ENCODE data around the gene TBC1D10B. TPM values are rescaled to one million over a fixed set of nuclear protein-coding genes. Genes with fewer than 3 reads are reported as not detected.

The TBC1D10B gene
- total and polyA plus RNA-seq, 12 donors: 17.0 to 67.7 (median 44.2) TPM

- no peak overlapping the region for H3K27ac ChIP-seq
- H3K4me1 ChIP-seq (replicated peaks in 1 of 2): peaks cover 13 to 23% of the 10 kb centered on the region in 2 donors
- DNase-seq: no peak
- no peaks in the 10 kb centered on the region for H3K36me3 ChIP-seq (replicated peaks in 1 of 2)
- no peaks in the 10 kb centered on the region for H3K9me3 ChIP-seq (replicated peaks in 1 of 3)
- no peak for TF ChIP-seq POLR2A (IDR thresholded peaks at IDR 0.05)
- TF ChIP-seq, protein P1, sequence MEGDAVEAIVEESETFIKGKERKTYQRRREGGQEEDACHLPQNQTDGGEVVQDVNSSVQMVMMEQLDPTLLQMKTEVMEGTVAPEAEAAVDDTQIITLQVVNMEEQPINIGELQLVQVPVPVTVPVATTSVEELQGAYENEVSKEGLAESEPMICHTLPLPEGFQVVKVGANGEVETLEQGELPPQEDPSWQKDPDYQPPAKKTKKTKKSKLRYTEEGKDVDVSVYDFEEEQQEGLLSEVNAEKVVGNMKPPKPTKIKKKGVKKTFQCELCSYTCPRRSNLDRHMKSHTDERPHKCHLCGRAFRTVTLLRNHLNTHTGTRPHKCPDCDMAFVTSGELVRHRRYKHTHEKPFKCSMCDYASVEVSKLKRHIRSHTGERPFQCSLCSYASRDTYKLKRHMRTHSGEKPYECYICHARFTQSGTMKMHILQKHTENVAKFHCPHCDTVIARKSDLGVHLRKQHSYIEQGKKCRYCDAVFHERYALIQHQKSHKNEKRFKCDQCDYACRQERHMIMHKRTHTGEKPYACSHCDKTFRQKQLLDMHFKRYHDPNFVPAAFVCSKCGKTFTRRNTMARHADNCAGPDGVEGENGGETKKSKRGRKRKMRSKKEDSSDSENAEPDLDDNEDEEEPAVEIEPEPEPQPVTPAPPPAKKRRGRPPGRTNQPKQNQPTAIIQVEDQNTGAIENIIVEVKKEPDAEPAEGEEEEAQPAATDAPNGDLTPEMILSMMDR (IDR thresholded peaks at IDR 0.05): no peak
- 88 to 97% (median 95%) methylated on average over 5 to 8 of the region's 8 CpGs for WGBS, 4 donors
- H3K27me3 ChIP-seq: no peaks in the 10 kb centered on the region
- intact Hi-C loops (cut with DNase I): no loop called here
- no peak overlapping the region for H3K4me3 ChIP-seq
These were observed 5.6 kb upstream of the TBC1D10B start for GRCh38 chr16:30375864-30376263.

- Histone ChIP-seq H3K4me1 (replicated peaks in 1 of 2) (peaks cover 16 to 21% of the 10 kb centered on the region in 2 donors), H3K9me3 (replicated peaks in 1 of 3) (no peaks in the 10 kb centered on the region), H3K27me3 (no peaks in the 10 kb centered on the region), H3K4me3 (no peak within 1 kb of the TSS), H3K36me3 (replicated peaks in 1 of 2) (no peaks in the 10 kb centered on the region), H3K27ac (no peak within 1 kb of the TSS)
- intact Hi-C loops (cut with DNase I): no loop called here
- DNase-seq: no peak
- 81 to 100% (median 88%) methylated on average over 6 of the region's 6 CpGs for WGBS, 4 donors
- no peak for TF ChIP-seq POLR2A (IDR thresholded peaks at IDR 0.05)
- TF ChIP-seq, protein P1 (IDR thresholded peaks at IDR 0.05): no peak
These were observed 4.2 kb upstream of the TBC1D10B start, which contains the start of gene MYL11 for GRCh38 chr16:30374538-30374937. Gene MYL11 (plus strand): TSS chr16:30374802. CDS start chr16:30374858, 56 bp downstream.

DNA sequence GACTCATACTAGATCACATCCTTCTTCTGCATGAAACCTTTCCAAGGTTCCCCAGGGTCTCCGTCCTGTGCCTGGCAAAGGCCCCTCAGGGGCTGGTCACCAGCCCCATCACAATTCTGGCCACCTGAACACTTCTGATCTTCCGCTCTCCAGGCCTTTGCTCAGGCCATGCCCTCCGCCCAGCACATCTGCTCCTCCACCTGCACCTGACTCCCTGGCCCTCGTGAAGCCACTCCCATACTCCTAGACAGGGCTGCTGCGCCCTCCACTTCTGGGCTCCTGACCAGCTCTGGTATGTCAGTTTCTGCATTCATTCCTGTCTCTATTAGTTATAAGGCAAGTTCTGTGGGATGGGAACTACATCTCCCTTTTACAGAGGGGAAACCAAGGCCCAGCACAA, 2.4 kb upstream of the TBC1D10B start:
- no peak overlapping the region for H3K27ac ChIP-seq
- H3K27me3 ChIP-seq: no peaks in the 10 kb centered on the region
- no peaks in the 10 kb centered on the region for H3K9me3 ChIP-seq (replicated peaks in 1 of 3)
- no peak overlapping the region for H3K4me3 ChIP-seq
- no peak for DNase-seq
- H3K36me3 ChIP-seq (replicated peaks in 1 of 2): no peaks in the 10 kb centered on the region
- 88 to 98% (median 92%) methylated on average over 5 of the region's 5 CpGs for WGBS, 4 donors
- peaks cover 24% of the 10 kb centered on the region in 2 donors for H3K4me1 ChIP-seq (replicated peaks in 1 of 2)
- intact Hi-C loops (cut with DNase I): no loop called here
- TF ChIP-seq, protein P1 (IDR thresholded peaks at IDR 0.05): no peak
- no peak for TF ChIP-seq POLR2A (IDR thresholded peaks at IDR 0.05)

DNA sequence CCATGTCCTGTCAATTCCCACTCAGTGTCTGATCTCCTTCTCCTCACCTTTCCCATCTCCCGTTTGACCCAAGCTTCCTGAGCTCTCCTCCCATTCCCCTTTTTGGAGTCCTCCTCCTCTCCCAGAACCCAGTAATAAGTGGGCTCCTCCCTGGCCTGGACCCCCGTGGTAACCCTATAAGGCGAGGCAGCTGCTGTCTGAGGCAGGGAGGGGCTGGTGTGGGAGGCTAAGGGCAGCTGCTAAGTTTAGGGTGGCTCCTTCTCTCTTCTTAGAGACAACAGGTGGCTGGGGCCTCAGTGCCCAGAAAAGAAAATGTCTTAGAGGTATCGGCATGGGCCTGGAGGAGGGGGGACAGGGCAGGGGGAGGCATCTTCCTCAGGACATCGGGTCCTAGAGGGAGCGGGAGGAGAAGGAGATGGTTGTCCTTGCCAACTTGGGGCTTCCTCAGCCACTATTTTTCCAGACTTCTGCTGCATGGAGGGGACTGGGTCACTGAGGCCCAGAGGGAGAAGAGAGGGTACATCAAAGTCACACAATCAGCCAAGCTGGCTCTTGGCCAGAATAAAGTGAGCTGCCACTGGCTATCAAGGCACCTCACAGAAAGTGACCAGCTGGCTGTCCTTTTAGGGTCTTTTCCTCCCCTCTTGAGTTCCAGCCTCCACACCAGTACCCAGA, 1.9 kb upstream of the TBC1D10B start:
- Histone ChIP-seq H3K9me3 (replicated peaks in 1 of 3) (no peaks in the 10 kb centered on the region), H3K4me1 (replicated peaks in 1 of 2) (peaks cover 23 to 24% of the 10 kb centered on the region in 2 donors), H3K27me3 (no peaks in the 10 kb centered on the region), H3K4me3 (no peak overlapping the region), H3K27ac (no peak overlapping the region), H3K36me3 (replicated peaks in 1 of 2) (no peaks in the 10 kb centered on the region)
- WGBS, 4 donors: 73 to 81% (median 75%) methylated on average over 6 of the region's 6 CpGs
- DNase-seq: peak in 1 of 7 donors; percentile 63
- intact Hi-C loops (cut with DNase I): no loop called here
- TF ChIP-seq, protein P1 (IDR thresholded peaks at IDR 0.05): no peak
- TF ChIP-seq POLR2A (IDR thresholded peaks at IDR 0.05): no peak

Data from adrenal gland (tissue), 12 donors.